Iris pigment epithelial cell (primary cell): ENCODE data around the gene ANAPC16.
"Not testable (repeated sequence)": the region's sequence is repeated elsewhere in the genome, so short reads cannot be mapped to it uniquely, and the experiment has no call there.

Experiments used
- DNase-seq: peaks from one replicate; pipeline ENCODE4 v3.0.0-alpha.2; 2011; ENCODE audit warnings: low read depth

Gene ANAPC16

GRCh38 chr10:72263613-72264241 lies 47.9 kb downstream of the ANAPC16 start:
- DNase-seq = no peak

DNA sequence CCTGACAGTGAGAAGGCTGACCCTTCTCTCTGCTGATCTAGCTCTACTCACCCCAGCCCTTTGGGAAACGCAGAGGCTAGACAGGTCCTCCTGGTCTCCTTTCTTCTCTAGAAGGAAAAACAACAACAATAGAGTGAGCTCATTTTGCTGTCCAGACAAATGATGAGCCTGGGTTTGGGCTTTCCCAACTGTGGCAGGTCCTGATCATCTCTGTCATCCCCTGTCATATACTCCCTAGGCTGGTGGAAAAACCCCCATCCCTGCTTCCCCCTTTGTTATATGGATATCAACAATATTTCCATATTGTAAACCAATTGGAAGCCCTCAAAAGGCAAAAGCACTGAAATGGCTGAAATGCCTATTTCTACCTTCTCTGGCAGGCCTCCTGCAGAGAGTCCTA lies 48.7 kb downstream of the ANAPC16 start:
- DNase-seq = no peak

DNA sequence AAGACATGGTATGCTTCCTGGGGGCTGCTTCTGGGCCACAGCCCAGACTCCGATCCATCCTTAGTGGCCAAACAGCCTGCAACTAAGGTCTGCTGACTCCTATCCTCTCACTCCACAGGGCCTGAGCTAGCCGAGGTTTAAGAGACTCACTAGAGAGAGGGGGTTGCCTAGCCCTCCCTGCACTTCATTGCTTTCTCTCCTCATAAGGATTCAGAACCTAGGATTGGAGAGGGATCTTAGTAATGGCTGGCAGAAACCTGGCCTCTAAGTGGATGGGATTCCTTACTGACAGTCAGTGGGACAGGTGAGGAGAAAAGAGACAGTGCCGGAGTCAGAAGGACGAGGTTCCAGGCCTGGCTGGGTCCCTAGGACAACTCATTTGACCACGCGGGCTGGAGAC lies 49.7 kb downstream of the ANAPC16 start:
- DNase-seq = no peak

DNA sequence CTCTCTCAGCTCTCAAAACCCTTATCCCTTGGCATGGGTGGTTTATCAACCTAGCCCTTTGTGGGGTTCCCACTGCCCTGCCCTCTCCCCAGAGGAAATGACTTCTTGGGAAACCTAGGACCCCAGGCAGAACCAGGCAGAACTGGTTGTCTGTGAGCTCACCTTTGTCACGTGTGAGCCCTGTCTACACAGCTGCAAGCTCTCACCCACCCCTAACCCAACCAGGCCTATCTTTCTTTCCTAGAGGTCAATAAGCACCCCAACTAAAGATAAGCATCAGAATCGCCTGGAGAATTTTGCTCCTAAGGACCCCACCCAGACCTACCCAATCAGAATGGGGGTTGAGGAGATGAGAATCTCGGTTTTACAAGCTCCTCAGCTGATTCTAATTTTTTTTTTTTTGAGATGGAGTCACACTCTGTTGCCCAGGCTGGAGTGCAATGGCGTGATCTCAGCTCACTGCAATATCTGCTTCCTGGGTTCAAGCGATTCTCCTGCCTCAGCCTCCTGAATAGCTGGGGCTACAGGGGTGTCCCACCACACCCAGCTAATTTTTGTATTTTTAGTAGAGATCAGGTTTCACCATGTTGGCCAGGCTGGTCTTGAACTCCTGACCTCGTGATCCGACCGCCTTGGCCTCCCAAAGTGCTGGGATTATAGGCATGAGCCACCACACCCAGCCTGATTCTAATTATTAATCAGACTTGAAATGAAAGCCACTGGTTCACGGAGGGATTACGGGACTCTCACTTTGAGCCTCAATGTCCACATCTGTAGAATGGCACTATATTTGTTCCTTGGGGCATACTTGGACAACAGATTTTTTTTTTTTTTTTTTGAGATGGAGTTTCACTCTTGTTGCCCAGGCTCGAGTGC lies 50.4 kb downstream of the ANAPC16 start:
- DNase-seq = no peak

GRCh38 chr10:72267381-72267780 lies 51.6 kb downstream of the ANAPC16 start:
- no peak for DNase-seq

- no peak for DNase-seq
These were observed 52.1 kb downstream of the ANAPC16 start for GRCh38 chr10:72267819-72268399.

- not testable (repeated sequence) for DNase-seq
These were observed 52.8 kb downstream of the ANAPC16 start for GRCh38 chr10:72268475-72269200.

DNA sequence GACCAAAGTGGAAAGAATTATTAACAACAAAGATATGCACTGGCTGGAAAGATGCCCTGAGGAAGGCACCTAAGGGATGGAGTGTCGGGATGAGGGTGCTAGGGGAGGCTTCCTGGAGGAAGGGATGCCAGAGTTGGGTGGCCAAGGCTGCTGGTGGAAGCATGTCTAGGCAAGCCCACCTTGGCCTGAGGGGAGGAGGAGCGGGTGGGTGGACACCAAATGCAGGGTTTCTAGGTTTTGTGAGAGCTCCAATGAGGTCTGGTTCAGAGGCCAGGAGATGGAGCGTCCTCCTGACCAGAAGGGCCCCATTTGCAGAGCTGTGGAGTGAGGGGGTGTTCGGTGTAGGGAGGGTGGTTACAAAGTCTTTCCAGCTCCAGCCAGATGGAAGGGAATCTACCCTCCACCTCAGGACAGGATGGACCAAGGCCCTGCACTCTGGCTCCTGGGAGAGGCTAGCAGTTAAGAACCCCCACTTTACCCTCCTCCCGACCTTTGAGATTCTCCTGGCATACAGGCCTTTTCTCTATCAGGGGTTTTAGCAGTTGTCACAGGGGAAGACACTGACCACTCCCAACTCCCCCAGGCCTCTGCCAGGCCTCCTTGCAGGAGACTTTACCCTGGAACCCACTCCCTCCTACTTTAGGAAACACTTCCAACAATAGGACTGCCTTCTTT lies 54.9 kb downstream of the ANAPC16 start:
- DNase-seq = no peak

DNA sequence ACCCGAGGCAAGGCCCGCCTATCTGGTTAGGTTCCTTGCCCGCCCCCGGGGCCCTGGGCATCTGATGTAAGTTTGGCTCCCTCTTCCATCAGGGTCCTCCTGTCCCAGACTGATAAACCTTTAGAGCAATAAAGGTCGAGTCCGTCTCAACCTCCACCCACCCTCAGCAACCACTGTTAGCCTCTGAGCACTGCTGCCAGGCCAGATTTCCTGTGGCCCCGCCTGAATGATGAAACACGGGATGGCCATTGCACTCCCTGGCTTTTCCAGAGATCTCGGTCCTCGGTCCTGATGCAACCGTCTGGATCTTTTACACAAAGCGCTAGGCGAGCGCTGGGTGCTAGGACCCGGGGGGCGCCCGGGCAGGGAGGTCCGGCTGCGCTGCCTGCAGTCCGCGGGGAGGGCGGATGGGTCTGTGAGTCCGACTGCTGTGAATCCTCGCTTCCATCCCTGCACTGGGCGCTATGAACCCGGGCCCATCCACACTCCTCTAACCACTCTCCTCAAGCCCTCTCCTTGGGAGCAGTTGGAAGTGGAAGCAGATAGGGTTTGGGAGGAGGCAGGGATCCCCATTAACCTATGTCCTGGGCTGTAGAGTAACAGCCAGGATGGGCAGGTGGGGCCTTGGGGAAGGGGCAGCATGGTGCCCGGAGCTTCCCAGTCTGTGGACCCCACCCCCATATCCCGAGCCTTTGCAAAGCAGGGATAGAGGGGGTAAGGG lies 57.0 kb downstream of the ANAPC16 start:
- peak; percentile 97 for DNase-seq

DNA sequence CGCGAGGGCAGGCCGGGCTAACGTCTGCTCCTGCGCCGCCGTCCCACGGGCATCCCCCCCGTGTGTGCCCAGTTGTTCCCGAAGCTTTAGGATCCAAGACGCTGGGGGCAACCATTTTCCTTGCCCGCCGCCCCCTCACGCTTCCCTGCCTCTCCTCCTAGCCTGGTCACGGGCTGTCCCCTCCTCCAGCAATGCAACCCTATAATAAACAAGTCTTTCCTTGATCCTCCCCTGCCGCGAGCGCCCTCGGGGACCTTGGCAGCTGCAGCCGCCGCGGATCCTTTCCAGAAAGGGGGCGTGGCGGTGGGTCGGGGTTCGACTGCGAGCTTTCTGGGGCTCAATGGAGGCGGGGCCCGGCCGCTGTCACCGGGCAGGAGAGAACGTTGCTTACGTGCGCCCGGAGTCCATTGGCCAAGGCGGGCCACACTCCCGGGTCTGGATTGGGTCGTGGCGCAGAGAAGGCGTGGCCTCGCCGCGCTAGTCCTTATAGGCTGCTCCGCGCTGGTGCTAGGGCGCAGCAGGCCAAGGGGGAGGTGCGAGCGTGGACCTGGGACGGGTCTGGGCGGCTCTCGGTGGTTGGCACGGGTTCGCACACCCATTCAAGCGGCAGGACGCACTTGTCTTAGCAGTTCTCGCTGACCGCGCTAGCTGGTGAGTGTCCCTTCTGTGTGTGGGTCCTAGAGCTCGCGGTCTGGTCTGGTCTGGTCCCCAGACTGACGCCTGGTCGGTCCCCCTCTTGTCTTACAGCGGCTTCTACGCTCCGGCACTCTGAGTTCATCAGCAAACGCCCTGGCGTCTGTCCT lies 57.8 kb downstream of the ANAPC16 start, which contains the start of gene DDIT4:
TSS of gene DDIT4 (plus strand) at position 515 of the 803 bp plus-strand sequence. CDS start 293 bp downstream, outside the sequence.
- DNase-seq = peak; percentile 100

- peak; percentile 66 for DNase-seq
These were observed 58.5 kb downstream of the ANAPC16 start for GRCh38 chr10:72274213-72274729.

- DNase-seq = peak; percentile 74
These were observed 59.0 kb downstream of the ANAPC16 start for GRCh38 chr10:72274730-72275350.

DNA sequence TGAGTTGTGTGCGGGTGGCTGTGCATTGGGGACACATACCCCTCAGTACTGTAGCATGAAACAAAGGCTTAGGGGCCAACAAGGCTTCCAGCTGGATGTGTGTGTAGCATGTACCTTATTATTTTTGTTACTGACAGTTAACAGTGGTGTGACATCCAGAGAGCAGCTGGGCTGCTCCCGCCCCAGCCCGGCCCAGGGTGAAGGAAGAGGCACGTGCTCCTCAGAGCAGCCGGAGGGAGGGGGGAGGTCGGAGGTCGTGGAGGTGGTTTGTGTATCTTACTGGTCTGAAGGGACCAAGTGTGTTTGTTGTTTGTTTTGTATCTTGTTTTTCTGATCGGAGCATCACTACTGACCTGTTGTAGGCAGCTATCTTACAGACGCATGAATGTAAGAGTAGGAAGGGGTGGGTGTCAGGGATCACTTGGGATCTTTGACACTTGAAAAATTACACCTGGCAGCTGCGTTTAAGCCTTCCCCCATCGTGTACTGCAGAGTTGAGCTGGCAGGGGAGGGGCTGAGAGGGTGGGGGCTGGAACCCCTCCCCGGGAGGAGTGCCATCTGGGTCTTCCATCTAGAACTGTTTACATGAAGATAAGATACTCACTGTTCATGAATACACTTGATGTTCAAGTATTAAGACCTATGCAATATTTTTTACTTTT lies 59.7 kb downstream of the ANAPC16 start:
- peak; percentile 34 for DNase-seq

DNA sequence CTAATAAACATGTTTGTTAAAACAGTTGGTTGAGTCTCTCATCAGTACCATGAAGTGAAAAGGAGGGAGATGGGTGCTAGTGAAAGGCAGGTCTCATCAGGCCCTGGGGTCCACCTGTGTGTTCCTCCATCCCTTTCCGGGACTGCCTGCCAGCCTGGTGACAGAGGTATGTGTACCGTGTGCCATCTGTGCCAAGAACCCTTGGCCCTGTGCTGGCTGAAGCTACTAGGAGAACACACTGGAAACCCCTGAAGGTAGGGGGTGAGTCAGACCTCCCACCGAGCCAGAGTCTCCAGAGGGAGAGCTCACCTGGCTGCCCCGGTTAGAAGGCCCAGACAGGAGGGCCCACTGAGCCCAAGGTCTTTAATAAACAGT lies 60.2 kb downstream of the ANAPC16 start:
- peak; percentile 33 for DNase-seq

GRCh38 chr10:72276421-72277339 lies 60.9 kb downstream of the ANAPC16 start:
- DNase-seq = peak; percentile 83

- peak; percentile 53 for DNase-seq
These were observed 61.7 kb downstream of the ANAPC16 start for GRCh38 chr10:72277340-72277995.

GRCh38 chr10:72277996-72278667 lies 62.3 kb downstream of the ANAPC16 start:
- DNase-seq = peak; percentile 34
